Vagina (tissue), 2 donors: ENCODE data around the gene AGK. TPM values are rescaled to one million over a fixed set of nuclear protein-coding genes. Genes with fewer than 3 reads are reported as not detected.

Experiments
- DNase-seq, 2 donors: peaks; one replicate each; pipeline ENCODE4 v3.0.0-alpha.2; 2017; ENCODE audit errors: extremely low spot score in 2 of 2
- H3K27ac ChIP-seq: fragments of 200-600 bp; sonication (generic); one replicate; pipeline ENCODE4 v1.5.1; 2019
- H3K27me3 ChIP-seq: fragments of 200-600 bp; sonication (generic); one replicate; pipeline ENCODE4 v1.5.1; 2019
- H3K36me3 ChIP-seq, 2 donors: fragments of 200-600 bp; sonication (generic); one replicate each; pipeline ENCODE4 v1.5.1; 2017 to 2019
- H3K4me1 ChIP-seq: fragments of 200-600 bp; sonication (generic); one replicate; pipeline ENCODE4 v1.5.1; 2019
- H3K4me3 ChIP-seq, 2 donors: fragments of 200-600 bp; sonication (generic); 1 replicate in 1 of 2; 2 replicates in 1 of 2; pipeline ENCODE4 v1.5.1; 2016 to 2019
- H3K9me3 ChIP-seq: fragments of 200-600 bp; sonication (generic); one replicate; pipeline ENCODE4 v1.5.1; 2019
- CTCF ChIP-seq, 3 experiments: fragments of 450-650 bp in 2 of 3; fragments of 200-600 bp in 1 of 3; sonication (generic) in 1 of 3; IDR thresholded peaks; one replicate each; pipeline ENCODE4 v1.5.1; 2017 to 2019; ENCODE audit warnings: antibody characterized with exemption in 3 of 3, mild to moderate bottlenecking in 2 of 3, moderate library complexity in 2 of 3
- POLR2A ChIP-seq, 2 donors: fragments of 450-650 bp; IDR thresholded peaks; one replicate each; pipeline ENCODE4 v1.6.1; 2017; ENCODE audit warnings: antibody characterized with exemption in 2 of 2, mild to moderate bottlenecking in 2 of 2, moderate library complexity in 2 of 2
- POLR2AphosphoS5 ChIP-seq, 2 donors: sonication (generic); formaldehyde crosslinking; IDR thresholded peaks; one replicate each; pipeline ENCODE4 v1.9.0; 2017; ENCODE audit warnings: antibody characterized with exemption in 2 of 2, mild to moderate bottlenecking in 2 of 2, low read depth in 1 of 2; ENCODE audit not compliant: insufficient read depth in 1 of 2
- intact Hi-C: fragments of 100-400 bp; cut with DNase I; formaldehyde crosslinking; loops from one replicate; pipeline ENCODE4 v1.15.1; 2023
- total RNA-seq: library from RNA; depleted of rRNA; stranded (reverse); fragments of >200 nt; gene quantifications from one replicate; pipeline ENCODE4 v1.2.3, GENCODE V29; 2016

AGK gene
- total RNA-seq, 1 donor from 2014 or later, result 21.1 TPM

- peaks cover 0 to 42% of the 10 kb centered on the region in 2 donors for H3K36me3 ChIP-seq
Measured at GRCh38 chr7:141660259-141660658, 109.0 kb downstream of the AGK start.

GRCh38 chr7:141663081-141663849 lies 112.1 kb downstream of the AGK start:
- peaks cover 13% of the 10 kb centered on the region for H3K4me1 ChIP-seq
- TF ChIP-seq POLR2A (IDR thresholded peaks at IDR 0.05) (no peak), CTCF (IDR thresholded peaks at IDR 0.05) (no peak), POLR2AphosphoS5 (IDR thresholded peaks at IDR 0.05; ENCODE audit: insufficient read depth in 1 of 2, low read depth in 1 of 2) (peak in 1 of 2 donors; percentile 26)
- H3K27ac ChIP-seq, result no peak overlapping the region
- H3K4me3 ChIP-seq, result no peak overlapping the region
- H3K9me3 ChIP-seq, result no peaks in the 10 kb centered on the region
- no peak for DNase-seq
- H3K27me3 ChIP-seq, result no peaks in the 10 kb centered on the region
- H3K36me3 ChIP-seq, result peaks cover 0 to 43% of the 10 kb centered on the region in 2 donors
- intact Hi-C loops, result no loop called here

More at GRCh38 chr7:141660259-141660658, 109.0 kb downstream of the AGK start:
- Histone ChIP-seq H3K27me3 (no peaks in the 10 kb centered on the region), H3K4me1 (peaks cover 13% of the 10 kb centered on the region), H3K27ac (no peak overlapping the region), H3K9me3 (no peaks in the 10 kb centered on the region), H3K4me3 (no peak overlapping the region)
- TF ChIP-seq POLR2AphosphoS5 (IDR thresholded peaks at IDR 0.05; ENCODE audit: insufficient read depth in 1 of 2, low read depth in 1 of 2) (no peak), CTCF (IDR thresholded peaks at IDR 0.05) (no peak), POLR2A (IDR thresholded peaks at IDR 0.05) (no peak)
- intact Hi-C loops, result no loop called here
- no peak for DNase-seq

- no peaks in the 10 kb centered on the region for H3K27me3 ChIP-seq
- no peak overlapping the region for H3K27ac ChIP-seq
- DNase-seq, result no peak
- intact Hi-C loops, result no loop called here
- H3K4me1 ChIP-seq, result peaks cover 13% of the 10 kb centered on the region
- peaks cover 0 to 51% of the 10 kb centered on the region in 2 donors for H3K36me3 ChIP-seq
- TF ChIP-seq POLR2AphosphoS5 (IDR thresholded peaks at IDR 0.05; ENCODE audit: insufficient read depth in 1 of 2, low read depth in 1 of 2), result no peak
- TF ChIP-seq CTCF (IDR thresholded peaks at IDR 0.05), result no peak
- TF ChIP-seq POLR2A (IDR thresholded peaks at IDR 0.05), result no peak
- no peak overlapping the region for H3K4me3 ChIP-seq
- no peaks in the 10 kb centered on the region for H3K9me3 ChIP-seq
Measured at GRCh38 chr7:141664450-141664849, 113.2 kb downstream of the AGK start.

- intact Hi-C loops, result no loop called here
- peaks cover 0 to 45% of the 10 kb centered on the region in 2 donors for H3K36me3 ChIP-seq
- DNase-seq, result no peak
- H3K4me3 ChIP-seq, result no peak overlapping the region
- H3K27ac ChIP-seq, result no peak overlapping the region
- no peaks in the 10 kb centered on the region for H3K9me3 ChIP-seq
- H3K4me1 ChIP-seq, result peaks cover 13% of the 10 kb centered on the region
- no peak for TF ChIP-seq CTCF (IDR thresholded peaks at IDR 0.05)
- no peak for TF ChIP-seq POLR2A (IDR thresholded peaks at IDR 0.05)
- no peak for TF ChIP-seq POLR2AphosphoS5 (IDR thresholded peaks at IDR 0.05; ENCODE audit: insufficient read depth in 1 of 2, low read depth in 1 of 2)
- no peaks in the 10 kb centered on the region for H3K27me3 ChIP-seq
Measured at GRCh38 chr7:141665208-141666035, 114.2 kb downstream of the AGK start.
